NB4 (cell line): Measurements from ENCODE around the gene STX1B.

Experiments
- CTCF ChIP-seq: IDR thresholded peaks from one replicate; pipeline ENCODE4 v1.5.1; 2012; ENCODE audit warnings: low read depth, low read length
- TF ChIP-seq, protein P1 (sequence below): IDR thresholded peaks from 2 replicates; pipeline ENCODE4 v1.6.1; 2011; ENCODE audit warnings: low read depth, low read length

DNA sequence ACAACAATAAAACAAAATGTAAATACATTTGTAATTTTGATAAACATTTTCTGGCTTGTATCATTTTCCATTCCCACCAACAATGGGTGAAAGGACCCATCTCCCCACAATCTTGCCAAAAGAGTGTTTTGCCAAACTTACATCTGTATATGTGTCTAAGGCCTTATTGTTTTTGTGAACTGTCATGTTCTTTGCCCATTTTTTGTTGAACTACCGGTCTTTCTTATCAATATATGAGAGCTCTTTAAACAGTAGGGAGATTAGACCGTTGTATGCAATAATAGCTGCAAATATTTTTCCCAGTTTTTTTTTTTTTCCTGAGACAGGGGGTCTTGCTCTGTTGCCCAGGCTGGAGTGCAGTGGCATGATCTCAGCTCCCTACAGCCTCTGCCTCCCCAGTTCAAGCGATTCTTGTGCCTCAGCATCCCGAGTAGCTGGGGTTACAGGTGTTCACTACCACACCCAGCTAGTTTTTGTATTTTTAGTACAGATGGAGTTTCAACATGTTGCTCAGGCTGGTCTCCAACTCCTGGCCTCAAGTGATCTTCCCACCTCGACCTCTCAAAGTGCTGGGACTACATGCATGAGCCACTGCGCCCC lies 13.3 kb upstream of the STX1B start:
- no peak for TF ChIP-seq CTCF
- TF ChIP-seq, protein P1, sequence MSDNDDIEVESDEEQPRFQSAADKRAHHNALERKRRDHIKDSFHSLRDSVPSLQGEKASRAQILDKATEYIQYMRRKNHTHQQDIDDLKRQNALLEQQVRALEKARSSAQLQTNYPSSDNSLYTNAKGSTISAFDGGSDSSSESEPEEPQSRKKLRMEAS = no peak
